ENCODE measurements around the gene TMEM150A.
A peak's percentile ranks its signal among the peaks of the same experiment; 100 is the strongest.

Gene TMEM150A

DNA sequence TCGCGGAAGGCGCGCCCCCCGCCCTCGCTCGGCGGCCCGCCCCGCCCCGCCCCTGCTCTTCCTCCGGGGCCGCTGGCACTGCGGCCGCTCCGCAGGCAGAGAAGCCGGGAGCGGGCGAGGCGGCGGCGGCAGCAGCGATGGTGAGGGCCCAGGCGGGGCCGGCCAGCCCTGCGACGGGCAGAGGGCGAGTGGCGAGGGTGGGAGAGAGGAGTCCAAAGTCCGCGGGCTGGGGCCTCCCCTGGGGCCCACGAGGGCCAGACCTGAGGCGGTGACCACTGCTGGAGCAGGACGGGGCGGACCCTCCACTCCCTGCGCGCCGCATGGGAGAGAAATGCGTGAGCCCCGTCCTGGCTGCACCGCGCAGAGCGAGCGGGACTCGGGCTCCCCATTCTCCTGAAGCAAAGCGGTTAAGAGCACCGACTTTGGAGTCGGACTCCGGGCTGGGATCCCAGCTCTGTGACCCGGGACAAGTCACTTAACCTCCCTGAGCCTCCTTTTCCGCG lies 18.1 kb downstream of the TMEM150A start, which contains the start of gene VAMP5:
VAMP5 (plus strand) TSS at position 78 of the 503 bp plus-strand sequence; CDS start at position 138, 60 bp downstream.
- CTCF ChIA-PET = no interaction called here
- TF ChIP-seq, protein P1, sequence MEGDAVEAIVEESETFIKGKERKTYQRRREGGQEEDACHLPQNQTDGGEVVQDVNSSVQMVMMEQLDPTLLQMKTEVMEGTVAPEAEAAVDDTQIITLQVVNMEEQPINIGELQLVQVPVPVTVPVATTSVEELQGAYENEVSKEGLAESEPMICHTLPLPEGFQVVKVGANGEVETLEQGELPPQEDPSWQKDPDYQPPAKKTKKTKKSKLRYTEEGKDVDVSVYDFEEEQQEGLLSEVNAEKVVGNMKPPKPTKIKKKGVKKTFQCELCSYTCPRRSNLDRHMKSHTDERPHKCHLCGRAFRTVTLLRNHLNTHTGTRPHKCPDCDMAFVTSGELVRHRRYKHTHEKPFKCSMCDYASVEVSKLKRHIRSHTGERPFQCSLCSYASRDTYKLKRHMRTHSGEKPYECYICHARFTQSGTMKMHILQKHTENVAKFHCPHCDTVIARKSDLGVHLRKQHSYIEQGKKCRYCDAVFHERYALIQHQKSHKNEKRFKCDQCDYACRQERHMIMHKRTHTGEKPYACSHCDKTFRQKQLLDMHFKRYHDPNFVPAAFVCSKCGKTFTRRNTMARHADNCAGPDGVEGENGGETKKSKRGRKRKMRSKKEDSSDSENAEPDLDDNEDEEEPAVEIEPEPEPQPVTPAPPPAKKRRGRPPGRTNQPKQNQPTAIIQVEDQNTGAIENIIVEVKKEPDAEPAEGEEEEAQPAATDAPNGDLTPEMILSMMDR (conservative IDR thresholded peaks at IDR 0.05; ENCODE audit: low read depth) = no peak
- peak within 1 kb of the TSS; percentile 91 for H3K27ac ChIP-seq

DNA sequence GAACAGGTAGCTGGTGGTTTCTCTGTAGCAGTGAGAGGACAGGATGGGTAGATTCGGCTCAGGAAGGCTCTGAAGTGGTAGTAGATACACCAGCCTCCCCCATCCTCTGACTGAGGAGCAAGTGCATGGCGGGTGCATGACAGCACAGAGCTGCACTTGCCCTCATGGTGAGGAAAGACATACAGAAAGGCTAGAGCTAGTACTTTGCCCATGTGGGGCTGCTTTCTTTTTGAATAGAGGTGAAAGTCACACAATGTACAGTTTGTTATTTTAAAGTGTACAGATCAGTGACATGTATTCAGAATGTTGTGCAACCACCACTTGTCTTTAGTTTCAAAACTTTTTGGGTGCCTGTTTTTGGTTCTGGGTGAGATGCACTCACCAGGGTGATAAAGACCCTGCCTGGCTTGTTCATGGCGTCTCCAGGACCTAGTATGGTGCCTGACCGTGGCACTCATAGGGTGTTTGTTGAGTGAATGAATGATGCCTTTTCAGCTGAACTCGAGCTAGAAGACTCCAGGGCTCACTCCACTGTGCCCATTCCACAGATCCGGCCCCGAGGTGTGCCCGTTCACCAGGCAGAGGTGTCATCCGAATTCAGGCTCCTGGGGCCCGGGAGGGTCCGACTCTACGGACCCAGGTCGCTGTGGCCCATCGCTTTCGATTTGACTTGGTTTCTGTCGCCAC lies 18.7 kb downstream of the TMEM150A start:
- TF ChIP-seq, protein P1 (conservative IDR thresholded peaks at IDR 0.05; ENCODE audit: low read depth) = no peak
- H3K27ac ChIP-seq = peak overlapping the region; percentile 91
- no peak for DNase-seq (ENCODE audit: low spot score)
- POLR2A ChIA-PET (ENCODE audit: low non-redundant PET) = no interaction called here
- CTCF ChIA-PET = no interaction called here

More for the DNA sequence above, 18.1 kb downstream of the TMEM150A start, which contains the start of gene VAMP5:
- POLR2A ChIA-PET (ENCODE audit: low non-redundant PET) = no interaction called here
- no peak for DNase-seq (ENCODE audit: low spot score)

DNA sequence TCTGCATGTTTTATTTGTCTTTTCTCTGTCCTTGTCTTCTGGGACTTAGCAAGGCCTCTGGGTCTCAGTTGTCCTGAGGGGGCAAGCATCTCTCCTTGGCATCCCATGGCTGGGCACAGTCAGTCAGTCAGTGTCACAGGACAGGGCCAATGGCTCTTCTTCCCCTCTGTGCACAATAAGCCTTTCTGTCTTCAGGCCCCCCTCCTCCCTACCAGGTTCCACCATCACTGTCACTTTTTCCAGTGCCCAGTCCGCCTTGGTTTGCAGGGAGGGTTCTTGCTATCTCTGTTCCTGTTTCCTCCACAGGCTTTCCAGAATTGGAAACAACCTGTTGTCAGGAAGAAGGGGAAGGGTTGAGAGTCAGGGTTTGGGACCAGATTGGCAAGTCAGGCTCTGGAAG lies 20.0 kb downstream of the TMEM150A start:
- H3K27ac ChIP-seq = peak overlapping the region; percentile 91; the same call in 1 of the 2 replicates
- ChIA-PET CTCF (no interaction called here), POLR2A (ENCODE audit: low non-redundant PET) (no interaction called here)
- TF ChIP-seq, protein P1 (conservative IDR thresholded peaks at IDR 0.05; ENCODE audit: low read depth) = no peak
- no peak for DNase-seq (ENCODE audit: low spot score)

DNA sequence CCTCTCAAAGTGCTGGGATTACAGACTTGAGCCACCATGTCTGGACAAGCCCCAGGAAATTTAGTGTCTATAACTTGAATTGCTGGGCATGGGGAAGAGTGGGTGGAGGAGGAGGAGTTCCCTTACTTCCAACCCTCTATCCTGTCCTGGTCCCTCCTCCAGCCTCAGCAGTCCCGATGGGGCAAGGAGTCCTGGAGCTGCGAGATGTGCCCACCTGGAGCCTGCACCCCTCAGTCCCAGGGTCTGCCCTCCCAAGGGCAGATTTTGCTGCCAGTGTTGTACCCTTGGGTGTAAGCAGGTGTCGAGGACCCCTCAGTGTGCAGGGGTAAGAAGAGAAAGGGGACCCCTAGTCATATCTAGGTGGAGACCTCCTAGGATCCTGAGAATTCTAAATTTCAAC lies 22.3 kb downstream of the TMEM150A start:
- POLR2A ChIA-PET (ENCODE audit: low non-redundant PET) = no interaction called here
- no peak for DNase-seq (ENCODE audit: low spot score)
- CTCF ChIA-PET = no interaction called here
- TF ChIP-seq, protein P1 (conservative IDR thresholded peaks at IDR 0.05; ENCODE audit: low read depth) = no peak
- peak overlapping the region; percentile 88 for H3K27ac ChIP-seq

DNA sequence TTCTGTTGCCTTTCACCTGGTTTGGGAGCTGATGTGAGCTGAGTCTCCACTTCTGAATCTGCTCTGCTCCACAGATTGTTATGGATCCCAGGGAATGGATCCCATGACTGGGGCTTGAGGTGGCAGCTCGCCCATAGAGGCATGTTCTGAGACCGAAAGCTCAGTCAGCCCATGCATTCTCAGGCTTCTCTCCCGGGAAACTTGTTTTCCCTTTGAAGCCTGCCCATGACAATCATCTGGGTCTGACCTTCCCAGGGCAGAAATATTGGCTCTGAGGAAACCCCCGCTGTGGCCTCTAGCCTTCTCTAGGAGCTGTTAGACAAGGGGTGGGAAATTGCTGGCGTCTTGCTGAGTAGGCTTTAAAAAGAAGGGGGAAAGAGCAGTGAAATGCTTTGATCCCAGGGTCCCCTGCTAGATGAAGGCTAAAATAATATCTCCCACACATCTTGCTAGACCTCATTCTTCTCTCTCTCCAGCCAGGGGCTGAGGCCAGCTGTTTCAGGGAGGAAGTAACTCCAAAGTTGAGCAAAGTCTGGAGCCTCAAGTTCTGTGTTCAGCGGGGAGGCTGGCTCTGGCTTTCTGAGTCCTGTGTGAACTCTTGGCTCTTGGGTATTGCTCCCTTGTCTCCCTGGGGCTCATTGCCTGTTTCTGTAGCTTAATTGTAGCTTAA lies 23.1 kb downstream of the TMEM150A start:
- peak overlapping the region; percentile 88 for H3K27ac ChIP-seq
- TF ChIP-seq, protein P1 (conservative IDR thresholded peaks at IDR 0.05; ENCODE audit: low read depth) = no peak
- POLR2A ChIA-PET (ENCODE audit: low non-redundant PET) = no interaction called here
- DNase-seq (ENCODE audit: low spot score) = no peak
- CTCF ChIA-PET = interaction anchor here (0.7 to 1.0 kb wide), 2 partner anchors 9 to 23 kb away, joined by 3 read pairs; partner anchors contain the start of gene TMEM150A

Measured in RWPE1 (cell line).